Measurements from ENCODE around the gene PRAC1.

DNA sequence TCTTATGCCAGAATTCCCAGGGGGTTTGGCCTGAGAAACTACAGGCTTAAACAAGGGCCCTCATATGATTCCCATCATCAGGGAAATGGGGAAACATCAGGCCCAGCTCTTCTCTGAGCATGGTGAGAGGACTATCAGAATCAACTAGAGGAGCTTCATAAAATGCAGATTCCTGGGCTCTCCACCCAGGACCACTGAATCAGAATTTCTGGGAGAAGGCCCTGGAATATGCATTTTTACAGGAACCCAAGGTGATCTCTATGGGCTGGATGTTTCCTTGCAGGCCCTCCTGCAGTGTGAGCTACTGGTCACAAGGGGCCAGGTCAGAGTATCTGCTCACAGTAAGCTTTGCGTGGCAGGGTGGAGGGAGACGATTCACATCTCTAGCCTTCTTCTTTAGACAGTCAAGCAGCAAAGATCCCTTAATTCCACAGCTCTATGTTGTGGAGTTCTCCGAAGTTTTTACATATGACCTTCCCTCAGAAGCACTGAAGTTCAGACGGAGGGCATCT lies 45.0 kb upstream of the PRAC1 start:
- TF ChIP-seq, protein P1, sequence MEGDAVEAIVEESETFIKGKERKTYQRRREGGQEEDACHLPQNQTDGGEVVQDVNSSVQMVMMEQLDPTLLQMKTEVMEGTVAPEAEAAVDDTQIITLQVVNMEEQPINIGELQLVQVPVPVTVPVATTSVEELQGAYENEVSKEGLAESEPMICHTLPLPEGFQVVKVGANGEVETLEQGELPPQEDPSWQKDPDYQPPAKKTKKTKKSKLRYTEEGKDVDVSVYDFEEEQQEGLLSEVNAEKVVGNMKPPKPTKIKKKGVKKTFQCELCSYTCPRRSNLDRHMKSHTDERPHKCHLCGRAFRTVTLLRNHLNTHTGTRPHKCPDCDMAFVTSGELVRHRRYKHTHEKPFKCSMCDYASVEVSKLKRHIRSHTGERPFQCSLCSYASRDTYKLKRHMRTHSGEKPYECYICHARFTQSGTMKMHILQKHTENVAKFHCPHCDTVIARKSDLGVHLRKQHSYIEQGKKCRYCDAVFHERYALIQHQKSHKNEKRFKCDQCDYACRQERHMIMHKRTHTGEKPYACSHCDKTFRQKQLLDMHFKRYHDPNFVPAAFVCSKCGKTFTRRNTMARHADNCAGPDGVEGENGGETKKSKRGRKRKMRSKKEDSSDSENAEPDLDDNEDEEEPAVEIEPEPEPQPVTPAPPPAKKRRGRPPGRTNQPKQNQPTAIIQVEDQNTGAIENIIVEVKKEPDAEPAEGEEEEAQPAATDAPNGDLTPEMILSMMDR (IDR thresholded peaks at IDR 0.05): no peak
- no peak for TF ChIP-seq POLR2AphosphoS5 (IDR thresholded peaks at IDR 0.05)
- no peak for TF ChIP-seq EP300 (IDR thresholded peaks at IDR 0.05)

Measured in suprapubic skin (tissue), 4 donors.